GM04504 (cell line): ENCODE data around the gene ATG5.
A peak's percentile ranks its signal among the peaks of the same experiment; 100 is the strongest.
"Not testable (repeated sequence)": the region's sequence is repeated elsewhere in the genome, so short reads cannot be mapped to it uniquely, and the experiment has no call there.

ENCODE experiments used
- DNase-seq: peaks from one replicate; pipeline ENCODE4 v3.0.0-alpha.2; 2012; ENCODE audit warnings: low read depth

The ATG5 gene

GRCh38 chr6:106309766-106310373 is 15.7 kb downstream of the ATG5 start:
- DNase-seq = no peak

DNA sequence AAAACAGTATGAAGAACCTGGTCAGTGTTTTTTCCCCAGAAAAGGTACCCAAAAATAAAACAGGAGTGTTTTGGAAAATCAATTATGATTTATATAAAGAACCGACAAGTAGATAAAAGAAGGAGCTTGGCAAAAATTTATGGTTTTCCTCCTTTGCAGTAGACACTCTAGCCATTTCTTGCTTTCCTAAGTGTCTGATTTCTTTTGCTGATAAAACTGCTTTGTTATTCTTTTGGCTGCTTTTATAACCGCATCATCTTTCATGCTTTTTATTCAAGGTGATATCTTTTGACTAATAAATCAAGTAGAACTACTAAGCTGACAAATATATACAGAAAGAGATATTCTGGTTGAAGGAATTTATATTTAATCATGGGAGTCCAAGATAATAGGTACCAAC is 16.6 kb downstream of the ATG5 start:
- no peak for DNase-seq

- DNase-seq = no peak
Observed at GRCh38 chr6:106305740-106306139, 19.8 kb downstream of the ATG5 start.

DNA sequence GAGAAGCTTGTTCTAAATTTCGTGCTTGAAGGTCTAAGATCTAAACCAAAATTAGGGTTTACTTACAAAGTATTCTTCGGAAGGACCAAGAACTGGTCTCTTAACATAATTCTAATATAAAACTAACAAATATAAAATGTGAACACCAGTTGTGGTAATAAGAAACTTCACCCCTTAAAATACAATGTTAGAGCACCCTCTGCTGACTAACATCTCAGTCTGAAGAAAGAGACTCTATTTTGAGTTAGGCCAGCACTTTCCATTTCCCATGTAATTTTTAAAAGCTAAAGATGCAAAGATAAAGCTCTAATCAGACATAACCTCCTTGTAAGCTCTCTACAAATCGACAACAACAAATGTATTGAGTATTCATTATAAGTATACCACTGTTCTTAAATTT is 24.6 kb downstream of the ATG5 start:
- peak; percentile 30 for DNase-seq

GRCh38 chr6:106300020-106300780 is 25.4 kb downstream of the ATG5 start:
- no peak for DNase-seq

- no peak for DNase-seq
Observed at GRCh38 chr6:106293116-106293515, 32.4 kb downstream of the ATG5 start.

DNA sequence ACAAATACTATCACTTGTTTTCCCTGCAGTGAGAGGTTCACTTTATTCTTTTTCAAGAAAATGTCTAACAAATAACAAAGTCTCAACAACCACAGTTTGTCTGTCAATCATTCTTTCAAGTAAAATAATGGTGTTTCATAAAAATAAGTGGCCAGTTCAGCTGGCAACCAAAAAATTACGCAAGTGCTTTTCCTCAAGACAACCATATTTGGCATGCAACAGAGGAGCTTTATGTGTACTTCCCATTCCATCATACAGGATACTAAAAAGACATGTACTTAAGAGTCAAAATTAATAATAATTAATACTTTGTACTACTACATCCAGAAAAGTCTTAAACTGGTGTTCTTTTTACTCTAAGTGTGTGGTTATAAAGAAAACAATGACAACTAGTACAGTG is 34.6 kb downstream of the ATG5 start:
- no peak for DNase-seq

GRCh38 chr6:106290032-106290431 is 35.5 kb downstream of the ATG5 start:
- no peak for DNase-seq

- DNase-seq = no peak
Observed at GRCh38 chr6:106287215-106287614, 38.3 kb downstream of the ATG5 start.

DNA sequence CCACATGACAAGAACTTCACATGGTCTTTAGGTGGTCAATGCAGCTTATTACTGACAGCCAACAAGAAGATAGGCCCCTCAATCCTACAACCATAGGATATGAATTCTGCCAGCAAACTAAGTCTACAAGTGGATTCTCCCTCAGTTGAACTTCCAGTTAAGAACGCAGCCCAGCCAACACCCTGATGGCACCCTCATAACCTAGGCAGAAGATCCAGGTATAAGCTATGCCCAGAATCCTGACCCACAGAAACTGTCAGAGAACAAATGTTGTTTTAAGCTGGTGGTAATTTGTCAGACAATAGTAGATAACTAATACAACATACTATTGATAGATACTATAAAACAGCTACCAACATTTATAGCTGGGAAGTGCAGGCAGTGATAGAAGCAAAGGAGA is 38.8 kb downstream of the ATG5 start:
- DNase-seq = no peak

GRCh38 chr6:106283481-106283880 is 42.1 kb downstream of the ATG5 start:
- DNase-seq = no peak

DNA sequence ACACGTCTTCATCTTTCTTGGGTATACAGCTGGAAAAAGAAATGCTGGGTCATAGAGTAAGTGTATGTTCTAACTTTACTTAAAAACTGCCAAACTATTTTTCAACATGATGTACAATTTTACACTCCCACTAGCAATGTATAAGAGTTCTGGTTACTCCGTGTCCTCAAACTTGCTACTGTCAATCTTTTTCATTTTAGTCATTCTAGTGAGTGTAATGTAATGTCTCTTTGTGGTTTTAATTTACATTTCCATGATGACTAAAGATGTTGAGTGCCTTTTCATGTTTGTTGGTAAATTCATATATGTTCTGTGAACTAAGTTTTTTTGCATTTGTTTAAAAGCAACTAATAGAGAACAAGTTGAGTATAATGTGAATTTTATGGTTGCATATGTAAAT is 43.9 kb downstream of the ATG5 start:
- DNase-seq = no peak

DNA sequence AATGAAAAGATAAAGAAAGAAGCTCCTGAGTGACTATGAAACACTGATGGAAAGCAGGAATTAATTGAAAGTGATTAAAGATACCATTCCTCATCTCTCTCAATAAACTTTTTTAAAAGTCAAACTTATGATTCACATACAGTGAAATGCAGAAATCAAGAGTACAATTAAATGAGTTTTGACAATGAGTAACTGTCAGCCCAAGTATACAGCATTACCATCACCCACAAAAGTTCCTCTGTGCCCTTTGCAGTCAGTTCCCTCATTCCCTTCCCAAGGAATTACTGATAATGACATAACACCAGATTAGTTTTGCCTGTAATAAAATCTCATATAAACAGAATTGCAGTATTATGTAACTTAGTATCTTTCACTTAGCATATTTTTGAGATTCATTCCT is 44.5 kb downstream of the ATG5 start:
- no peak for DNase-seq

DNA sequence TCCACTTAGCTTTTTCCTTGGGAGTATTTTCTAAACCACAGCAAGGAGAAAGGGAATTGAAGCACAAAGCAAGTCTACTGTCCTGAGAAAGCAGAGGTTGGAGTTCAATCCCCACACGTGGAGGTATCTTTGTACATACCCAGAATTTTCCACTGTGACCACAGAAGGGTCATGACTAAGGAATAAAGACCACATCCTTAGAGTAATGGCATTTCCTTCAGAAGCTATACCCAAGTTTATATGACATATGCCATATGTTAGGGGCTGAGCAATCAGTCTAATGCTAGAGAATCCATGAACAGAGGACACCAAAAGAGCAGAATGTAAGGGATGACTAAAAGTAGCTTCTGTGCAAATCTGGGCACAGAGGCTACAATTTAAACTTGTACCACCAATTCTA is 46.4 kb downstream of the ATG5 start:
- DNase-seq = no peak

DNA sequence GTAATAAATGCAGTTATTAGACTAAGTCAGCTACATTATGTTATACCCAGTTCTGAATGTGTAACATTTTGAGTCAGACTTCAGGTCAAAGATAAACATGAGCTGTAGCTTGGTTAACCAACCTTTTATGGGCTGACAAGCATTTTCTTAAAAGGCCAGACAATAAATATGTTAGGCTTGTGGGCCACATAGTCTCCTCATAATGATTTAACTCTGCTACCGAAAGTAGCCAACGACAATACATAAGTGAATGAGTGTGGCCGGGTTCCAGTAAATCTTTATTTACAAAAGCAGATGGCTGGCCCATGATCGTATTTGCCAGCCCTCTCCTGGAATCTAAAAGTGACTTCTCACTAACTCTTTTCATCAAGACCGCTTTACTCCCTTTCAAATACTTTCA is 49.9 kb downstream of the ATG5 start:
- DNase-seq = no peak

DNA sequence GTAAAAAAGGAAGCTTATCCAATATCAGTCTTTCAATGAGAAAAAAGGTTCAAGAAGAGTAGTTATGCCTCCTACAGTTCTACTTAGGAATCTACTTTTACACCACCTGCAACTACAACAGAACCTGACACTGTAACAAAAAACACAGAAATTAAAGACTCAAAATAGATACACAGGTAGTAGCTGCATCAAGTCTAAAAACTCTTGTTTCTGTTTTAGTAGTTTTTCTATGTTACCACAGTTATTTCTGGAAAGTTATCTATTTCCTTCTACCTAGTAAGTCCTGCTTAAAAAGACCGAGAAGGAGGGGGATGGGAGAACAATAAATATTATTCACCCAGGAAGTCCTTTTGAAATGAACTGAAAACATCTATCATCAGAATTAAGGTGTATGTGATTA is 52.5 kb downstream of the ATG5 start:
- DNase-seq = no peak

DNA sequence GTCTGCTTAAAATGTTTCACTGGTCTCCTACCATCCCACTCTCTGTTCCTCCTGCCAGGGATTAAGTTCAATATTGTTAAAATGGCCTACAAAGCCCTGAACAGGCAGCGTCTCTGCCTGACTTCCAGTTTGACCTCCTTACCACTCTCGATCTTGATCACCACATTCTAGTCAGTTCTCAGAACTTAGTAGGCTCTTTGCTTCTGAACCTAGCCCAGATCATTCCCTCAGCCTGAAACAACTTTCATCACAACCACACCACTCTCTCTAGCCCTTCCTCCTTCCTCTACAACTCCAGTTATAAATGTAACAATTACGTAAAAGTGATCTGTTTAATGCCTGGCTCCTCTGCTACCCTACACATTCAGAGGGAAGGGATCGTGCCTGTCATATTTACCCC is 53.3 kb downstream of the ATG5 start:
- no peak for DNase-seq

DNA sequence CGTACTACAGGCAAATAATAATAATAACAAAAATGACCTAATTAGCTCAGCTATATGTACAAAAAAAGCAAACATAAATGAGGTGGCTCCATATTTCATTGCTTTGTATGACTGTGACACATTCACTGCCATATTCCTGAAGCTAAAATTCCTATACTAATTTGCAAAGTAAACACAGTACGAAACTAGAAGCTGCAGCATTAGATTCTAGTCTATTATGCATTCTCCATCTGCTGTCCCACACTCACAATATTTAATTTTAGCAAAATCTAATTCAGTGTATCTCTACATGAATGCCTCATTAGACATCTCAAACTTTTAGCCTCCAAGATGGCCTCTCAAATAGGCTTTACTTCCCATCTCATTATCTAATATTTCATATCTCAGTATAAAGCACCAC is 55.1 kb downstream of the ATG5 start:
- no peak for DNase-seq

GRCh38 chr6:106269268-106269919 is 56.2 kb downstream of the ATG5 start:
- DNase-seq = not testable (repeated sequence)

DNA sequence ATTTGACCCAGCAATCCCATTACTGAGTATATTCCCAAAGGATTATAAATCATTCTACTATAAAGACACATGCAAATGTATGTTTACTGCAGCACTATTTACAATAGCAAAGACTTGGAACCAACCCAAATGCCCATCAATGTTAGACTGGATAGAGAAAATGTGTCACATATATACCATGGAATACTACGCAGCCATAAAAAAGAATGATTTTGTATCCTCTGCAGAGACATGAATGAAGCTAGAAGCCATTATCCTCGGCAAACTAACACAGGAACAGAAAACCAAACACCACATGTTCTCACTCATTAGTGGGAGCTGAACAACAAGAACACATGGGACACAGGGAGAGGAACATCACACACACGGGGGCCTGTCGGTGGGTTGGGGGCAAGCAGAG is 57.1 kb downstream of the ATG5 start:
- DNase-seq = not testable (repeated sequence)

DNA sequence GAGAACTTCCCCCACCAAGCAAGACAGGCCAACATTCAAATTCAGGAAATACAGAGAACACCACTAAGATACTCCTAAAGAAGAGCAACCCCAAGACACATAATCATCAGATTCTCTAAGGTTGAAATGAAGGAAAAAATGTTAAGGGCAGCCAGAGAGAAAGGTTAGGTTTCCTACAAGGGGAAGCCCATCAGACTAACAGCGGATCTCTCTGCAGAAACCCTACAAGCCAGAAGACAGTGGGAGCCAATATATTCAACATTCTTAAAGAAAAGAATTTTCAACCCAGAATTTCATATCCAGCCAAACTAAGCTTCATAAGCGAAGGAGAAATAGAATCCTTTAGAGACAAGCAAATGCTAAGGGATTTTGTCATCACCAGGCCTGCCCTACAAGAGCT is 61.1 kb downstream of the ATG5 start:
- not testable (repeated sequence) for DNase-seq

GRCh38 chr6:106259748-106260147 is 65.8 kb downstream of the ATG5 start:
- DNase-seq = not testable (repeated sequence)

- DNase-seq = no peak
Observed at GRCh38 chr6:106258726-106259125, 66.8 kb downstream of the ATG5 start.

- no peak for DNase-seq
Observed at GRCh38 chr6:106257195-106257594, 68.4 kb downstream of the ATG5 start.
